Stimulated activated effector memory CD8-positive, alpha-beta T cell treated with anti-CD3 and anti-CD28 coated beads, Interleukin-12 subunit alpha, Interleukin-12 subunit beta, amount 100 ng/mL, for 72 hours (primary cell): ENCODE measurements around the gene BANF1.

Experiments
- ATAC-seq: fragments of 150-1000 bp; cut with Tn5 transposase; 2 replicates; pipeline ENCODE4 v1.10.0; 2021
- DNase-seq, 2 donors: peaks; one replicate each; pipeline ENCODE4 v3.0.0; 2021 to 2022; ENCODE audit warnings: low spot score in 2 of 2
- H3K27ac Mint-ChIP-seq: one replicate; pipeline ENCODE4 v1.8.0; 2022; ENCODE audit warnings: mild to moderate bottlenecking, mixed read lengths
- H3K36me3 Mint-ChIP-seq: one replicate; pipeline ENCODE4 v1.8.0; 2022; ENCODE audit warnings: mild to moderate bottlenecking, mixed read lengths
- H3K4me1 Mint-ChIP-seq: one replicate; pipeline ENCODE4 v1.8.0; 2022; ENCODE audit warnings: mixed read lengths
- H3K4me3 Mint-ChIP-seq: one replicate; pipeline ENCODE4 v1.8.0; 2022; ENCODE audit warnings: mild to moderate bottlenecking, mixed read lengths
- H3K9me3 Mint-ChIP-seq: one replicate; pipeline ENCODE4 v1.8.0; 2022; ENCODE audit warnings: mixed read lengths

The BANF1 gene

GRCh38 chr11:66001942-66002647, at the start of gene BANF1, which contains the start of gene EIF1AD:
TSS of gene BANF1 (plus strand) at chr11:66002503. CDS start at chr11:66003251, 748 bp downstream.
TSS of gene EIF1AD (minus strand) at chr11:66002157. CDS start at chr11:66000389, 1,768 bp downstream.
- H3K36me3 Mint-ChIP-seq, result peaks cover 85% of the 10 kb centered on the region
- H3K9me3 Mint-ChIP-seq, result no peaks in the 10 kb centered on the region
- peak within 1 kb of the TSS; percentile 96 for H3K27ac Mint-ChIP-seq
- DNase-seq (peak; percentile 90 to 98), ATAC-seq (peak; percentile 92)
- H3K4me3 Mint-ChIP-seq, result peak within 1 kb of the TSS; percentile 99
- H3K4me1 Mint-ChIP-seq, result peaks cover 31% of the 10 kb centered on the region

- Mint-ChIP-seq H3K36me3 (no peaks in the 10 kb centered on the region), H3K4me1 (peaks cover 14% of the 10 kb centered on the region), H3K27ac (no peak overlapping the region), H3K9me3 (no peaks in the 10 kb centered on the region), H3K4me3 (no peak overlapping the region)
- ATAC-seq (no peak), DNase-seq (no peak)
Measured at GRCh38 chr11:65953471-65953870, 48.8 kb upstream of the BANF1 start.

GRCh38 chr11:65954771-65955170, 47.5 kb upstream of the BANF1 start:
- Mint-ChIP-seq H3K4me3 (no peak overlapping the region), H3K4me1 (peaks cover 14% of the 10 kb centered on the region), H3K36me3 (no peaks in the 10 kb centered on the region), H3K27ac (no peak overlapping the region), H3K9me3 (no peaks in the 10 kb centered on the region)
- DNase-seq (no peak), ATAC-seq (no peak)

- ATAC-seq, result no peak
- Mint-ChIP-seq H3K4me3 (no peak overlapping the region), H3K4me1 (peaks cover 39% of the 10 kb centered on the region), H3K9me3 (no peaks in the 10 kb centered on the region), H3K27ac (no peak overlapping the region), H3K36me3 (peaks cover 21% of the 10 kb centered on the region)
- no peak for DNase-seq
Measured at GRCh38 chr11:65958291-65958690, 44.0 kb upstream of the BANF1 start.

GRCh38 chr11:65958774-65959420, 43.4 kb upstream of the BANF1 start:
- Mint-ChIP-seq H3K9me3 (no peaks in the 10 kb centered on the region), H3K4me1 (peaks cover 45% of the 10 kb centered on the region), H3K36me3 (peaks cover 27% of the 10 kb centered on the region), H3K4me3 (no peak overlapping the region), H3K27ac (no peak overlapping the region)
- ATAC-seq, result no peak
- DNase-seq, result no peak

- ATAC-seq (peak; percentile 1), DNase-seq (no peak)
- Mint-ChIP-seq H3K27ac (peak overlapping the region; percentile 98), H3K36me3 (peaks cover 46% of the 10 kb centered on the region), H3K9me3 (no peaks in the 10 kb centered on the region), H3K4me3 (peak overlapping the region; percentile 89), H3K4me1 (peaks cover 56% of the 10 kb centered on the region)
Measured at GRCh38 chr11:65960824-65961266, 41.5 kb upstream of the BANF1 start.

- peak; percentile 96 for ATAC-seq
- Mint-ChIP-seq H3K36me3 (peaks cover 53% of the 10 kb centered on the region), H3K4me3 (peak within 1 kb of the TSS; percentile 89), H3K4me1 (peaks cover 58% of the 10 kb centered on the region), H3K27ac (peak within 1 kb of the TSS; percentile 98), H3K9me3 (no peaks in the 10 kb centered on the region)
- DNase-seq, result peak; percentile 82 to 97
Measured at GRCh38 chr11:65961267-65962140, 40.8 kb upstream of the BANF1 start, which contains the start of gene SART1. TSS of gene SART1 (plus strand) at chr11:65961734. CDS start at chr11:65961781, 47 bp downstream.

- Mint-ChIP-seq H3K4me1 (peaks cover 51% of the 10 kb centered on the region), H3K4me3 (peak overlapping the region; percentile 89), H3K9me3 (no peaks in the 10 kb centered on the region), H3K36me3 (peaks cover 59% of the 10 kb centered on the region), H3K27ac (peak overlapping the region; percentile 98)
- ATAC-seq (peak; percentile 19), DNase-seq (no peak)
Measured at GRCh38 chr11:65962141-65962564, 40.1 kb upstream of the BANF1 start.

- H3K4me3 Mint-ChIP-seq, result no peak overlapping the region
- peaks cover 55% of the 10 kb centered on the region for H3K4me1 Mint-ChIP-seq
- no peaks in the 10 kb centered on the region for H3K9me3 Mint-ChIP-seq
- DNase-seq (no peak), ATAC-seq (no peak)
- peak overlapping the region; percentile 76 for H3K27ac Mint-ChIP-seq
- H3K36me3 Mint-ChIP-seq, result peaks cover 87% of the 10 kb centered on the region
Measured at GRCh38 chr11:65964906-65965305, 37.4 kb upstream of the BANF1 start.

- peak overlapping the region; percentile 76 for H3K27ac Mint-ChIP-seq
- ATAC-seq, result no peak
- H3K4me3 Mint-ChIP-seq, result no peak overlapping the region
- H3K36me3 Mint-ChIP-seq, result peaks cover 92% of the 10 kb centered on the region
- peaks cover 56% of the 10 kb centered on the region for H3K4me1 Mint-ChIP-seq
- H3K9me3 Mint-ChIP-seq, result no peaks in the 10 kb centered on the region
- DNase-seq, result no peak
Measured at GRCh38 chr11:65965986-65966762, 36.1 kb upstream of the BANF1 start.

GRCh38 chr11:65967329-65967934, 34.9 kb upstream of the BANF1 start:
- Mint-ChIP-seq H3K27ac (no peak overlapping the region), H3K9me3 (no peaks in the 10 kb centered on the region)

GRCh38 chr11:65968600-65969482, 33.5 kb upstream of the BANF1 start:
- peaks cover 31% of the 10 kb centered on the region for H3K4me1 Mint-ChIP-seq
- ATAC-seq, result no peak
- H3K36me3 Mint-ChIP-seq, result peaks cover 90% of the 10 kb centered on the region
- H3K9me3 Mint-ChIP-seq, result no peaks in the 10 kb centered on the region
- no peak for DNase-seq
- no peak overlapping the region for H3K4me3 Mint-ChIP-seq
- peak overlapping the region; percentile 35 for H3K27ac Mint-ChIP-seq

More at GRCh38 chr11:65967329-65967934, 34.9 kb upstream of the BANF1 start:
- Mint-ChIP-seq H3K36me3 (peaks cover 90% of the 10 kb centered on the region), H3K4me1 (peaks cover 45% of the 10 kb centered on the region), H3K4me3 (no peak overlapping the region)
- peak; percentile 19 for ATAC-seq
- DNase-seq, result no peak

- Mint-ChIP-seq H3K4me1 (peaks cover 29% of the 10 kb centered on the region), H3K9me3 (no peaks in the 10 kb centered on the region), H3K27ac (no peak overlapping the region), H3K4me3 (no peak overlapping the region), H3K36me3 (peaks cover 90% of the 10 kb centered on the region)
- ATAC-seq (no peak), DNase-seq (no peak)
Measured at GRCh38 chr11:65972116-65972515, 30.2 kb upstream of the BANF1 start.
